ENCODE data around the gene URM1.
A peak's percentile ranks its signal among the peaks of the same experiment; 100 is the strongest.
"Not testable (repeated sequence)": the region's sequence is repeated elsewhere in the genome, so short reads cannot be mapped to it uniquely, and the experiment has no call there.

The URM1 gene

DNA sequence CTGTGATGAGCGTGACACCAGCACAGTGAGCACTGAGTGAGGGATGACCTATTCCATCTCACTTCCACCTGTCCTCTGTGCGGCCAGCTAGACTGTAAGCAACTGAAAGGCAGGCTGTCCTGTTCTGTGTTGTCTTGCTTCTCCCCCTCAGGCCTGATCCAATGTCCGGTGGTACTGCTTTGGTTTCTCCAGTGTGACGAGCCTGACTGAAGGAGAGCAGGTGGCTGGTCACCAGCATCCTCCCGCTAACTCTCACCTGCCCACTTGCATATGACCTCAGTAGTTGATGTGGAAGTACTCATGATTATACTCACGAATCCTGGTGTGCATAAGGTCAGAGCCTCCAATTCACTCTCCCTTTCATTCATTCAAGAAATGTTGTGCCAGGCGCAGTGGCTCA, 33.2 kb upstream of the URM1 start:
- Histone ChIP-seq H3K27ac (ENCODE audit: low read length) (no peak overlapping the region), H3K36me3 (ENCODE audit: control insufficient read depth in 2 of 2, insufficient read depth in 2 of 2, low read length in 2 of 2) (peaks cover 3 to 8% of the 10 kb centered on the region in 2 donors), H3K4me3 (ENCODE audit: low read length in 2 of 2) (no peak overlapping the region), H3K9me3 (ENCODE audit: control insufficient read depth in 2 of 2, low read length in 2 of 2) (no peaks in the 10 kb centered on the region), H3K27me3 (ENCODE audit: control insufficient read depth in 1 of 2, insufficient read depth in 2 of 2, low read length in 2 of 2) (no peaks in the 10 kb centered on the region), H3K4me1 (ENCODE audit: control insufficient read depth, insufficient read depth, low read length) (peaks cover 17% of the 10 kb centered on the region), H3K9ac (ENCODE audit: low read length in 2 of 2) (no peak overlapping the region)

DNA sequence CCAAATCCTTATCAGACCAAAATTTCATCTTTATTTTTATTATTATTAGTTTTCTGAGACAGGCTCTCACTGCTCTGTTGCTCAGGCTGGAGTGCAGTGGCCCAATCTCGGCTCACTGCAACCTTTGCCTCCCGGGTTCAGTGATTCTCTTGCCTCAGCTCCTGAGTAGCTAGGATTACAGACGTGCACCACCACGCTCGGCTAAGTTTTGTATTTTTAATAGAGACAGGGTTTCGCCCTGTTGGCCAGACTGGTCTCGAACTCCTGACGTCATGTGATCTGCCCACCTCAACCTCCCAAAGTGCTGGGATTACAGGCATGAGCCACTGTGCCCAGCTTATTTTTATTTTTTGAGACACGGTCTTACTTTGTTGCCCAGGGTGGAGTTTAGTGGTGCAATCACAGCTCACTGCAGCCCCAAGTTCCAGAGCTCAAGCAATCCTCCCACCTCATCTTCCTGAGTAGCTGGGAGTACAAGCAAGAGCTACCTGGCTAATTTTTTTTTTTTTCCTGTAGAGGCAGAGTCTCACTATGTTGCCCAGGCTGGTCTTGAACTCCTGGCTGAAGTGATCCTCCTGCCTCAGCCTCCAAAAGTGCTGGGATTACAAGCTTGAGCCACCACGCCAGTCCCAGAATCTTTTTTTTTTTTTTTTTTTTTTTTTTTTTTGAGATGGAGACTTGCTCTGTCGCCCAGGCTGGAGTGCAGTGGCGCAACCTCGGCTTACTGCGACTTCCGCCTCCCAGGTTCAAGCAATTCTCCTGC, 32.1 kb upstream of the URM1 start:
- not testable (repeated sequence) for H3K9me3 ChIP-seq (ENCODE audit: control insufficient read depth in 2 of 2, low read length in 2 of 2); H3K4me3 ChIP-seq (ENCODE audit: low read length in 2 of 2); H3K36me3 ChIP-seq (ENCODE audit: control insufficient read depth in 2 of 2, insufficient read depth in 2 of 2, low read length in 2 of 2); H3K27ac ChIP-seq (ENCODE audit: low read length); H3K9ac ChIP-seq (ENCODE audit: low read length in 2 of 2); H3K27me3 ChIP-seq (ENCODE audit: control insufficient read depth in 1 of 2, insufficient read depth in 2 of 2, low read length in 2 of 2)
- H3K4me1 ChIP-seq (ENCODE audit: control insufficient read depth, insufficient read depth, low read length) = peaks cover 17% of the 10 kb centered on the region

DNA sequence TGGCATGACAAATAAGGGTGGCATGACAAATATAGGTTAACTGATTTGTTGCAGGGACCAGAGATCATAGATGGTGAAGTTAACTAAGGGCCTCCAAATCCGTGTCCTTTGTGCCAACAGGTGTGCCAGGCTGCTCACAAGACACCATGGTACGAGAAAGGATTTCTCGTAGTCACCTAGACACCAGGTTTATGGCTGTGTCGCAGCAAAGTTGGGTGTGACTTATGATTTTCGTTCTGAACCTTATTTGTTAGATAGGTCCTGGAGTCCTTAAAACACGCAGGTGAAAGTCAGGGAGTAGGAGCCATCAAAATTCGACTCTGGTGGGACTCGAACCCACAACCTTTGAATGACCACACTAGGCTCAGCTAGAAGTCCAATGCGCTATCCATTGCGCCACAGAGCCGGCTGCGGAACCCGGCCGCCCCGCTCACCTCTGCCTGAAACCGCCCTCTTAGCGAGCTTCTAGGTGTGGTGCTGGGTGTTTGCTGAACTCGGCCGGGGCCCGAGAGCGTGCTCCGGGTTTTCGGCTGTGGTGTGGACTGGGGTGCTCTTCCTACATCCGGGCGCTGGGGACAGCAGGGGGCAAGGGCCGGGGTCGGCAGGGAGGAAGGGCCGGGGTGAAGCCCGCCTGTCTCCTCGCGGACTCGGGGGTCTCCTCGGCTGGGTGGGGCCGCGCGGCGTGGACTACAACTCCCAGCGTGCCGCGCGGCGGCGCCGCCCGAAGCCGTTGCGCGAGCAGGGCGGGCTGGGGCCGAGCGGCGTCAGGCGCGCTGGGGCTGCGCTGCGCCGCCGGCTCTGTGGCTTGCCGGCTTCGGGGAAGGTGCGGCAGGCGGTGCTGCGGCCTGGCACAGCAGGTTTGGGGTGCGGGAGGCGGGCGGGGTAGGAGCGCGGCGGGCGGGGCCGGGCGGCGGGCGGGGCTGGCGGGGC, 31.1 kb upstream of the URM1 start, which contains the start of gene SLC27A4:
Gene SLC27A4 (plus strand): TSS at position 767 of the 930 bp plus-strand sequence. CDS start 2,606 bp downstream, outside the sequence.
- peak within 1 kb of the TSS; percentile 37 for H3K27ac ChIP-seq (ENCODE audit: low read length)
- H3K36me3 ChIP-seq (ENCODE audit: control insufficient read depth in 2 of 2, insufficient read depth in 2 of 2, low read length in 2 of 2) = peaks cover 5 to 17% of the 10 kb centered on the region in 2 donors
- H3K9ac ChIP-seq (ENCODE audit: low read length in 2 of 2) = peak within 1 kb of the TSS; percentile 71 to 79
- H3K27me3 ChIP-seq (ENCODE audit: control insufficient read depth in 1 of 2, insufficient read depth in 2 of 2, low read length in 2 of 2) = no peaks in the 10 kb centered on the region
- H3K4me3 ChIP-seq (ENCODE audit: low read length in 2 of 2) = peak within 1 kb of the TSS; percentile 80 to 83
- no peaks in the 10 kb centered on the region for H3K9me3 ChIP-seq (ENCODE audit: control insufficient read depth in 2 of 2, low read length in 2 of 2)
- H3K4me1 ChIP-seq (ENCODE audit: control insufficient read depth, insufficient read depth, low read length) = peaks cover 17% of the 10 kb centered on the region

DNA sequence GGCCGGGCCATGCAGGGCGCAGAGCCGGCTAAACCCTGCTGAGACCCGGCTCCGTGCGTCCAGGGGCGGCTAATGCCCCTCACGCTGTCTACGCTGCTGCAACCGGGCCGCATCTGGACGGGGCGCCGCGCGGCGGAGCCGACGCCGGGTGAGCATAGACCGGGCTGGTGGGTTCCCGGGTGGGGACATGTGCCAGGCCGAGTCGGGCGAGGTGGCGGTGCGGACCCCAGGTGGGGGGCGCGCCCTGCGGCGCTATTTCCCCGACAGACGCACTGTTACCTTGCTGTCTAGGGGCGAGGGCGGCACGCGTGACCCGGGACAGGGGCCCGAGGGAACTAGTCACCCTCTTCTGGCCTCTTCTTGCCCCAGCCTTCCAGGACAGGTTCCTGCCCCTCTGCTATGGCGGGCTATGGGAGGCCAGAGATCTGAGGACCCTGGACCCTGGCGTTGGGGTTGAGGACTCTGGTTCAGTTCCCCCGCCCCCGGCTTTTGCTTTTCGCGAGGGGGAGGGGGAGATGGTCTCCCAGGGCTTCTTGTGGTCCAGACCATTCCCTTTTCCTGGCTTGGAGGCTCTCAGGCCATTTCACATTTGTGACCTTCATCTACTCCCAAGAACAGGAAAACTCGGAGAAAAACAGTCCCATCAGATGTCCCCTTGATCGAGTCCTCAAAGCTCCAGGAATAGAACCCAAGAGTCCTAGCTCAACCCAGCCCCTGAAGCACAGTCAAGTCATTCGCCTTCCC, 30.3 kb upstream of the URM1 start:
- H3K4me3 ChIP-seq (ENCODE audit: low read length in 2 of 2) = peak overlapping the region; percentile 48 to 83
- peak overlapping the region; percentile 69 to 79 for H3K9ac ChIP-seq (ENCODE audit: low read length in 2 of 2)
- H3K9me3 ChIP-seq (ENCODE audit: control insufficient read depth in 2 of 2, low read length in 2 of 2) = no peaks in the 10 kb centered on the region
- no peak overlapping the region for H3K27ac ChIP-seq (ENCODE audit: low read length)
- H3K36me3 ChIP-seq (ENCODE audit: control insufficient read depth in 2 of 2, insufficient read depth in 2 of 2, low read length in 2 of 2) = peaks cover 10 to 25% of the 10 kb centered on the region in 2 donors
- H3K27me3 ChIP-seq (ENCODE audit: control insufficient read depth in 1 of 2, insufficient read depth in 2 of 2, low read length in 2 of 2) = no peaks in the 10 kb centered on the region
- H3K4me1 ChIP-seq (ENCODE audit: control insufficient read depth, insufficient read depth, low read length) = peaks cover 17% of the 10 kb centered on the region

DNA sequence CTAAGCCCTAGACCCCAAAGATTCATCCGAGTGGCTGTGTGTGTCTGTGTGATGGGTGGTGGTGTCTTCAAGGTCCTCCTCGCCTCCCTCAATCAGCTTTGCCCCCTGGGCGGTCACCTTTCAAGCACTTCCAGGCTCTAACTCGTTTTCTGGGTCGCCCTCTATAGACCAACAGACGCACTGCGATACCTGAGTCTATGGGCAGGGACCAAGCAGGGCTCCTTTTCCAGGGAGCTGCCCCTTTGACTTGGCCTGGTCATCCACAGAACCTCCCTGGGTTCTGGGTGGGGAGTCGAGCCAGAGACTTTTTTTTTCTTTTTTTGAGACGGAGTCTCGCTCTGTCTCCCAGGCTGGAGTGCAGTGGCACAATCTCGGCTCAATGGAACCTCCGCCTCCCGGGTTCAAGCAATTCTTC, 29.7 kb upstream of the URM1 start:
- Histone ChIP-seq H3K36me3 (ENCODE audit: control insufficient read depth in 2 of 2, insufficient read depth in 2 of 2, low read length in 2 of 2) (peaks cover 10 to 25% of the 10 kb centered on the region in 2 donors), H3K4me3 (ENCODE audit: low read length in 2 of 2) (peak overlapping the region; percentile 48 to 83), H3K9me3 (ENCODE audit: control insufficient read depth in 2 of 2, low read length in 2 of 2) (no peaks in the 10 kb centered on the region), H3K27ac (ENCODE audit: low read length) (no peak overlapping the region), H3K27me3 (ENCODE audit: control insufficient read depth in 1 of 2, insufficient read depth in 2 of 2, low read length in 2 of 2) (no peaks in the 10 kb centered on the region), H3K4me1 (ENCODE audit: control insufficient read depth, insufficient read depth, low read length) (peaks cover 17% of the 10 kb centered on the region), H3K9ac (ENCODE audit: low read length in 2 of 2) (peak overlapping the region in 1 of 2 donors; percentile 69)

DNA sequence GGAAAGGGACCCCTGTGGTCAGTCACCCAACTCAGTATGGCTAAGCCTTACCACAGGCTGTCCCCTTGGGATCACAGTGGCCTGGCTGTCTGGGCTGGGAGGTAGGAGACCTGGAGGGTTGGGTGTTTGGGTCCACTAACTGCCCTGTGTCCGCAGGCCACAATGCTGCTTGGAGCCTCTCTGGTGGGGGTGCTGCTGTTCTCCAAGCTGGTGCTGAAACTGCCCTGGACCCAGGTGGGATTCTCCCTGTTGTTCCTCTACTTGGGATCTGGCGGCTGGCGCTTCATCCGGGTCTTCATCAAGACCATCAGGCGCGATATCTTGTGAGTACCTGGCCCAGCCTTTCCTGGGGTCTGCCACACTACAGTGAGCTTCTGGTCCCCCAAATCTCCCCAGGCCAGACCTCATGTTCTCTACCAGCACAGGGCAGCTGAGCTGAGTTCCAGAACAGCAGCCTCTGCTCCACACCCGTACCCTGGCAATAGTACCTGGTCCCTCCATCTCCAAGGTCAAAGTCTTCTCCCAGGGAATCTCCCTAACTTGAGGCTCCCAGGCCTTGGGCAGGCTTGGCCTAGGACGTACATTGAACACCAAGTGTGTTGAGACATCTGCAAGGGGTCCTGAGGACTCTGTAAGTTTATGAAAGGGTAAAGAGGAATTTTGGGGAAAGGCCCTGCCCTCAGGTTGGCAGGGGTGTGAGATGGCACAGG, 28.0 kb upstream of the URM1 start:
- H3K36me3 ChIP-seq (ENCODE audit: control insufficient read depth in 2 of 2, insufficient read depth in 2 of 2, low read length in 2 of 2) = peaks cover 21 to 33% of the 10 kb centered on the region in 2 donors
- no peaks in the 10 kb centered on the region for H3K27me3 ChIP-seq (ENCODE audit: control insufficient read depth in 1 of 2, insufficient read depth in 2 of 2, low read length in 2 of 2)
- H3K9me3 ChIP-seq (ENCODE audit: control insufficient read depth in 2 of 2, low read length in 2 of 2) = no peaks in the 10 kb centered on the region
- peaks cover 17% of the 10 kb centered on the region for H3K4me1 ChIP-seq (ENCODE audit: control insufficient read depth, insufficient read depth, low read length)
- no peak overlapping the region for H3K27ac ChIP-seq (ENCODE audit: low read length)
- no peak overlapping the region for H3K9ac ChIP-seq (ENCODE audit: low read length in 2 of 2)
- H3K4me3 ChIP-seq (ENCODE audit: low read length in 2 of 2) = no peak overlapping the region

DNA sequence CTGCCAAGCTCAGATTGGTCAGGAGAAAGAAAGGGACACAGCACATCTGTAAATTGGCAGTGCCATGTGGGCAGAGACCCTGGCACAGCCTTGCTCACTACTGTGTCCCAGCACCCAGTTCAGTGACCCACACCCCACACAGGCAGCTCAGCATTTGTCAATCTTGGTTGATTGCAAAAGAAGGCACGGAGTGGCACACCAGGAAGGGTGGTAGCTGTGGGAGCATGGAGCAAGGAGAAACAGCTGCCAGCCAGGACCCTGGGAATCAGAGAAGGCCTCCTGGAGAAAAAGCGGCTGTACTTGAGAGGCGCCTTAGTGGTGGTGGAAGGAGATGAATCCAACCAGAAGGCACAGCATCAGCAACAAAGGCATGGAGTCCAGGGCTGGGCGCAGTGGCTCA, 27.3 kb upstream of the URM1 start:
- no peak overlapping the region for H3K4me3 ChIP-seq (ENCODE audit: low read length in 2 of 2)
- peaks cover 24 to 39% of the 10 kb centered on the region in 2 donors for H3K36me3 ChIP-seq (ENCODE audit: control insufficient read depth in 2 of 2, insufficient read depth in 2 of 2, low read length in 2 of 2)
- peaks cover 17% of the 10 kb centered on the region for H3K4me1 ChIP-seq (ENCODE audit: control insufficient read depth, insufficient read depth, low read length)
- H3K9me3 ChIP-seq (ENCODE audit: control insufficient read depth in 2 of 2, low read length in 2 of 2) = no peaks in the 10 kb centered on the region
- H3K27me3 ChIP-seq (ENCODE audit: control insufficient read depth in 1 of 2, insufficient read depth in 2 of 2, low read length in 2 of 2) = no peaks in the 10 kb centered on the region
- H3K27ac ChIP-seq (ENCODE audit: low read length) = no peak overlapping the region
- no peak overlapping the region for H3K9ac ChIP-seq (ENCODE audit: low read length in 2 of 2)

DNA sequence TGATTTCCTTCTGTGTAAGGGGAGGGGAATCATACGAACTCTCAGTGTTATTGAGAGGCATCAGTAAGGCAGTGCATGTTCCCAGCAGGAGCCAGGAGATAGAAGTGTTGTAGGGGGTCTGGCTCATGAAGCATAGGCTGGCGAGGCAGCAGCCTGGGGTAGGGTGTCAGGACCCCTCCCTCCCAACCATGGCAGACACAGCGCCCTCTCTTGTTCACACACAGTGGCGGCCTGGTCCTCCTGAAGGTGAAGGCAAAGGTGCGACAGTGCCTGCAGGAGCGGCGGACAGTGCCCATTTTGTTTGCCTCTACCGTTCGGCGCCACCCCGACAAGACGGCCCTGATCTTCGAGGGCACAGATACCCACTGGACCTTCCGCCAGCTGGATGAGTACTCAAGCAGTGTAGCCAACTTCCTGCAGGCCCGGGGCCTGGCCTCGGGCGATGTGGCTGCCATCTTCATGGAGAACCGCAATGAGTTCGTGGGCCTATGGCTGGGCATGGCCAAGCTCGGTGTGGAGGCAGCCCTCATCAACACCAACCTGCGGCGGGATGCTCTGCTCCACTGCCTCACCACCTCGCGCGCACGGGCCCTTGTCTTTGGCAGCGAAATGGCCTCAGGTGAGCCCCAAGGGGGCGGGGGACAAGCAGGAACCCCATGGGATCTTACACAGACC, 26.1 kb upstream of the URM1 start:
- Histone ChIP-seq H3K36me3 (ENCODE audit: control insufficient read depth in 2 of 2, insufficient read depth in 2 of 2, low read length in 2 of 2) (peaks cover 27 to 50% of the 10 kb centered on the region in 2 donors), H3K27ac (ENCODE audit: low read length) (no peak overlapping the region), H3K27me3 (ENCODE audit: control insufficient read depth in 1 of 2, insufficient read depth in 2 of 2, low read length in 2 of 2) (no peaks in the 10 kb centered on the region), H3K4me3 (ENCODE audit: low read length in 2 of 2) (no peak overlapping the region), H3K9me3 (ENCODE audit: control insufficient read depth in 2 of 2, low read length in 2 of 2) (no peaks in the 10 kb centered on the region), H3K9ac (ENCODE audit: low read length in 2 of 2) (no peak overlapping the region), H3K4me1 (ENCODE audit: control insufficient read depth, insufficient read depth, low read length) (peaks cover 14% of the 10 kb centered on the region)

DNA sequence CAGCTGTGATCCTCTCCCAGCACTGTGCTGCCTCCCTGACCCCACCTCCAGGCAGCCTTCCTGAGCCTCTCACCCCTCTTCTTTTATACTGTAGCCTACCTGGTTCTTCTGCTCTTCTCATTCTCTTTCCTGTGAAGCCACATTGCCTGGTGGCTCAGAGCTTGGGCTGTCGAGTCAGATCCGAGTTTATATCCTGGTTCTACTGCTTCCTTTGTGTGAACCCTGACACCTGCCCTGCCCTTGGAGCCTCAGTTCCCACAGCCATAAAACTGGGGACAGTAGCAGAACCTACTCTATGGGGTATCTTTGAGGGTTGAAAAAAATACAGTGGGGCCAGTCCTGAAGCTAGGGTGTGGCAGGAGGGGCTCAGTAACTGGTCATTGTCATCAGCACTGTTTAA, 22.0 kb upstream of the URM1 start:
- Histone ChIP-seq H3K4me3 (ENCODE audit: low read length in 2 of 2) (no peak overlapping the region), H3K9me3 (ENCODE audit: control insufficient read depth in 2 of 2, low read length in 2 of 2) (no peaks in the 10 kb centered on the region), H3K27ac (ENCODE audit: low read length) (no peak overlapping the region), H3K36me3 (ENCODE audit: control insufficient read depth in 2 of 2, insufficient read depth in 2 of 2, low read length in 2 of 2) (peaks cover 35 to 49% of the 10 kb centered on the region in 2 donors), H3K27me3 (ENCODE audit: control insufficient read depth in 1 of 2, insufficient read depth in 2 of 2, low read length in 2 of 2) (no peaks in the 10 kb centered on the region), H3K9ac (ENCODE audit: low read length in 2 of 2) (no peak overlapping the region), H3K4me1 (ENCODE audit: control insufficient read depth, insufficient read depth, low read length) (no peaks in the 10 kb centered on the region)
